ENCODE results near the gene RAB6B. TPM values are rescaled to one million over a fixed set of nuclear protein-coding genes. Genes with fewer than 3 reads are reported as not detected.

The RAB6B gene
- total RNA-seq, 1 experiment from 2014 or later, result 18.0 TPM

- TF ChIP-seq ZNF425 (CRISPR knock-in tag; conservative IDR thresholded peaks at IDR 0.05) (no peak), NR2C2 (CRISPR knock-in tag; IDR thresholded peaks at IDR 0.05) (no peak), ZNF232 (CRISPR knock-in tag; IDR thresholded peaks at IDR 0.05) (no peak), ZNF423 (CRISPR knock-in tag; IDR thresholded peaks at IDR 0.05) (no peak)
Measured at GRCh38 chr3:133776794-133777438, 118.8 kb downstream of the RAB6B start (continued).

- H3K4me3 Mint-ChIP-seq, result no peak overlapping the region
- CTCF ChIA-PET, result no interaction called here
- peaks cover 11% of the 10 kb centered on the region for H3K4me1 Mint-ChIP-seq
- no peaks in the 10 kb centered on the region for H3K36me3 Mint-ChIP-seq
- no peak overlapping the region for H3K27ac Mint-ChIP-seq
- DNase-seq (ENCODE audit: low spot score) (no peak), ATAC-seq (no peak)
- H3K9me3 Mint-ChIP-seq, result peaks cover 8% of the 10 kb centered on the region; the same call in 1 of the 2 replicates
- POLR2A ChIA-PET, result no interaction called here
- TF ChIP-seq ZNF281 (CRISPR knock-in tag; IDR thresholded peaks at IDR 0.05), result no peak
- no peak for TF ChIP-seq SMAD4 (CRISPR knock-in tag; IDR thresholded peaks at IDR 0.05)
- no peak for TF ChIP-seq IRF1 (CRISPR knock-in tag; IDR thresholded peaks at IDR 0.05)
- TF ChIP-seq PREB (CRISPR knock-in tag; IDR thresholded peaks at IDR 0.05; ENCODE audit: borderline replicate concordance), result no peak
- no peak for TF ChIP-seq SOX15 (CRISPR knock-in tag; IDR thresholded peaks at IDR 0.05)
- no peak for TF ChIP-seq ZNF138 (CRISPR knock-in tag; conservative IDR thresholded peaks at IDR 0.05)
- TF ChIP-seq USF1 (CRISPR knock-in tag; IDR thresholded peaks at IDR 0.05), result no peak
- TF ChIP-seq ZNF121 (CRISPR knock-in tag; IDR thresholded peaks at IDR 0.05), result no peak
- no peak for TF ChIP-seq SMAD3 (CRISPR knock-in tag; IDR thresholded peaks at IDR 0.05; ENCODE audit: borderline replicate concordance)
- no peak for TF ChIP-seq FOXP4 (CRISPR knock-in tag; IDR thresholded peaks at IDR 0.05)
- TF ChIP-seq MLX (CRISPR knock-in tag; IDR thresholded peaks at IDR 0.05), result no peak
- no peaks in the 10 kb centered on the region; the same call in 1 of the 2 replicates for H3K27me3 Mint-ChIP-seq (ENCODE audit: low read depth)
Measured at GRCh38 chr3:133775835-133776234, 119.8 kb downstream of the RAB6B start.
